Mesenchymal stem cell (in vitro differentiated cells and primary cell): ENCODE results near the gene LYPD6B.
A peak's percentile ranks its signal among the peaks of the same experiment; 100 is the strongest.

Experiments used
- DNase-seq: peaks from one replicate; pipeline ENCODE4 v3.0.0-alpha.2; 2013
- H2AFZ ChIP-seq: one replicate; pipeline ENCODE4 v1.6.1; 2013; ENCODE audit warnings: low read depth, mild to moderate bottlenecking, control low read depth, inconsistent platforms, low read length, moderate library complexity
- H2AK5ac ChIP-seq: 2 replicates; pipeline ENCODE4 v1.6.1; 2013; ENCODE audit warnings: low read length, moderate library complexity, mild to moderate bottlenecking, inconsistent platforms; ENCODE audit not compliant: severe bottlenecking
- H2BK120ac ChIP-seq: one replicate; pipeline ENCODE4 v1.6.1; 2013; ENCODE audit warnings: low read depth, mild to moderate bottlenecking, inconsistent platforms, low read length, moderate library complexity
- H2BK12ac ChIP-seq, 2 experiments: one replicate each; pipeline ENCODE4 v1.6.1; 2013; ENCODE audit warnings: inconsistent platforms in 2 of 2, low read length in 2 of 2, mild to moderate bottlenecking in 2 of 2, moderate library complexity in 2 of 2, control low read depth in 1 of 2
- H2BK15ac ChIP-seq: one replicate; pipeline ENCODE4 v1.6.1; 2013; ENCODE audit warnings: mild to moderate bottlenecking, low read depth, inconsistent platforms; ENCODE audit not compliant: poor library complexity, severe bottlenecking
- H2BK5ac ChIP-seq: 2 replicates; pipeline ENCODE4 v1.6.1; 2013; ENCODE audit warnings: low read depth, mild to moderate bottlenecking, low read length, control low read depth, inconsistent platforms; ENCODE audit not compliant: poor library complexity, severe bottlenecking
- H3K14ac ChIP-seq, 2 experiments: one replicate each; pipeline ENCODE4 v1.6.1; 2013; ENCODE audit warnings: inconsistent platforms in 2 of 2, low read length in 2 of 2, control low read depth in 1 of 2, mild to moderate bottlenecking in 1 of 2, moderate library complexity in 1 of 2
- H3K18ac ChIP-seq, 2 experiments: one replicate each; pipeline ENCODE4 v1.6.1; 2013; ENCODE audit warnings: inconsistent platforms in 2 of 2, low read length in 2 of 2, control low read depth in 1 of 2, low read depth in 1 of 2, mild to moderate bottlenecking in 1 of 2
- H3K23ac ChIP-seq, 2 experiments: one replicate each; pipeline ENCODE4 v1.6.1; 2013; ENCODE audit warnings: inconsistent platforms in 2 of 2, low read length in 2 of 2, mild to moderate bottlenecking in 2 of 2, moderate library complexity in 2 of 2, control low read depth in 1 of 2
- H3K27ac ChIP-seq: 2 replicates; pipeline ENCODE4 v1.5.1; 2013; ENCODE audit warnings: mild to moderate bottlenecking, moderate library complexity, low read length, control low read depth, inconsistent platforms; ENCODE audit not compliant: poor library complexity, severe bottlenecking
- H3K27me3 ChIP-seq, 2 experiments: 2 replicates each; pipeline versions ENCODE4 v1.6.1 to v1.7.0; 2013; ENCODE audit warnings: low read length in 2 of 2, mild to moderate bottlenecking in 2 of 2, moderate library complexity in 2 of 2, control low read depth in 1 of 2, inconsistent platforms in 1 of 2; ENCODE audit not compliant: control insufficient read depth in 1 of 2, insufficient read depth in 1 of 2
- H3K36me3 ChIP-seq, 2 experiments: 2 replicates each; pipeline versions ENCODE4 v1.6.1 to v1.7.0; 2013; ENCODE audit warnings: low read length in 2 of 2, control low read depth in 1 of 2, inconsistent platforms in 1 of 2, low read depth in 1 of 2, mild to moderate bottlenecking in 1 of 2; ENCODE audit not compliant: insufficient read depth in 2 of 2, control insufficient read depth in 1 of 2
- H3K4ac ChIP-seq, 2 experiments: one replicate each; pipeline ENCODE4 v1.6.1; 2013; ENCODE audit warnings: inconsistent platforms in 2 of 2, low read length in 2 of 2, mild to moderate bottlenecking in 2 of 2, moderate library complexity in 2 of 2, control low read depth in 1 of 2, low read depth in 1 of 2
- H3K4me1 ChIP-seq: 2 replicates; pipeline ENCODE4 v1.6.1; 2013; ENCODE audit warnings: low read depth, low read length, control low read depth; ENCODE audit not compliant: control insufficient read depth, insufficient read depth
- H3K4me2 ChIP-seq: 2 replicates; pipeline ENCODE4 v1.6.1; 2013; ENCODE audit warnings: low read length, mild to moderate bottlenecking, inconsistent platforms; ENCODE audit not compliant: poor library complexity, severe bottlenecking
- H3K4me3 ChIP-seq, 2 experiments: 2 replicates each; pipeline versions ENCODE4 v1.5.1 to v1.7.0; 2013; ENCODE audit warnings: low read length in 2 of 2, mild to moderate bottlenecking in 2 of 2, control low read depth in 1 of 2, low read depth in 1 of 2; ENCODE audit not compliant: insufficient read depth in 1 of 2
- H3K79me1 ChIP-seq: replicated peaks from 2 replicates; pipeline ENCODE4 v1.6.1; 2013; ENCODE audit warnings: mild to moderate bottlenecking, control low read depth, low read length, inconsistent platforms; ENCODE audit not compliant: poor library complexity, severe bottlenecking
- H3K9ac ChIP-seq: 2 replicates; pipeline ENCODE4 v1.7.0; 2013; ENCODE audit warnings: mild to moderate bottlenecking, low read length, moderate library complexity
- H3K9me3 ChIP-seq: 2 replicates; pipeline ENCODE4 v1.7.0; 2013; ENCODE audit warnings: mild to moderate bottlenecking, low read length; ENCODE audit not compliant: control insufficient read depth
- H4K8ac ChIP-seq: one replicate; pipeline ENCODE4 v1.6.1; 2013; ENCODE audit warnings: inconsistent platforms, mild to moderate bottlenecking, low read length, moderate library complexity
- H4K91ac ChIP-seq: one replicate; pipeline ENCODE4 v1.6.1; 2013; ENCODE audit warnings: mild to moderate bottlenecking, low read length, inconsistent platforms
- WGBS: methylation state at CpG from one replicate; pipeline ENCODE4 v1.1.7; 2013; ENCODE audit warnings: mixed read lengths; 5-methylcytosine and 5-hydroxymethylcytosine counted together

Gene LYPD6B

DNA sequence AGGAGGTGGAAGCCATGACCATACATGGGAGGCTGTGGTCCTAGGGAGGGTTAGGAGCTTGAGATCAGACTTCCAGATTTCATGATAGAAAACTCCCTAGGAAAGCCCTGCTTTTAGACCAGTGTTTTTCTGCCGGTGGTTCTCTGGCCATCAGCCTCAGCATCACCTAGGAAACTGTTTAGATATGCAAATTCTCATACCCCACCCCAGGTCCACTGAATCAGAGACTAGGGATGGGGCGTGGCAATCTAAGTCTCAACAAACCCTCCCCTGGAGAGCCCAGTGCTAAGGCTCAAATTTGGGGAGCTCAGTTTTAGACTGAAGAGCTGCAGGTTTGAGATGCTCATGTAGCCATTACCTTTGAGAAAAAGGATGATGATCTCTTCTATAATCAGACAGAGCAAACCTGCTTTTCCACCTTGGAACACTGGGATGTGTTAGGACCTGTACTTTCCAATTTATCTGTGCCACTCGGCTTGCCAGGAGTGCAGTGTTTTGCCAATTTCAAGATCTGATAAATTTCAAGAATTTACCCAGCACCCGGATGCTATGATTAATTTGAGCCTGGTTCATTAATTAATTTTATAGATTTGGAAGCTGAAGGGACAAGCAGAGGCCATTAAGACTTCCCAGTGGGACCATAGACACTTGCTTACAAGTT is 31.5 kb upstream of the LYPD6B start:
- no peak for DNase-seq
- peaks cover 21 to 37% of the 10 kb centered on the region in 2 experiments for H3K27me3 ChIP-seq
- H3K14ac ChIP-seq: peak overlapping the region in 1 of 2 experiments; percentile 83

DNA sequence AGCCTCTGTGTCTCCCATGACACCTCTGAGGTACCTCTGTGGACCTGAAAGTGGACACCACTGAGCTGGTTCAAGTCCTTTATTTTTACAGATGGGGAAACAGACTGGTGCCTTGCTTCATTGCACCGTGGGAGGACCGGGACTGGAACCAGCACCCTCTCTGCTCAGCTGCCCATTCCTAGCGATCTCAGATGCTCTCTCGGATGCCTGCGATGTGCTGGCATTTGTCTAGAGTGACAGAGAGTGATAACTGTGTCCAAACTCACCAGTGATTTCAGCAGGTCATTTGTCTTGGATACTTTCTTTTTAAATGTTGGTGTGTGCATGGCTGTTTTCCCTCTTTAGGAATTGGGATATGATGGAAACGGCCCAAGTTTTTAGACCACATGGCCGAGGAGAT is 30.1 kb upstream of the LYPD6B start:
- no peaks in the 10 kb centered on the region for H3K36me3 ChIP-seq

More for the DNA sequence above, 31.5 kb upstream of the LYPD6B start:
- no peak overlapping the region for H2AK5ac ChIP-seq
- no peak overlapping the region for H3K4ac ChIP-seq
- no peak overlapping the region for H3K23ac ChIP-seq
- H3K18ac ChIP-seq: peak overlapping the region in 1 of 2 experiments; percentile 37
- H2BK120ac ChIP-seq: no peak overlapping the region
- H3K9ac ChIP-seq: no peak overlapping the region
- WGBS: 82% methylated on average over 3 of the region's 4 CpGs
- no peak overlapping the region for H2BK5ac ChIP-seq
- no peak overlapping the region for H4K91ac ChIP-seq
- peak overlapping the region; percentile 31 to 90 for H2BK12ac ChIP-seq
- no peak overlapping the region for H3K4me3 ChIP-seq
- H3K4me2 ChIP-seq: no peak overlapping the region
- no peak overlapping the region for H2BK15ac ChIP-seq
- no peaks in the 10 kb centered on the region for H3K79me1 ChIP-seq
- H3K27ac ChIP-seq: no peak overlapping the region
- H3K4me1 ChIP-seq: no peaks in the 10 kb centered on the region
- no peaks in the 10 kb centered on the region for H3K36me3 ChIP-seq
- no peak overlapping the region for H4K8ac ChIP-seq
- no peak overlapping the region for H2AFZ ChIP-seq
- no peaks in the 10 kb centered on the region for H3K9me3 ChIP-seq

DNA sequence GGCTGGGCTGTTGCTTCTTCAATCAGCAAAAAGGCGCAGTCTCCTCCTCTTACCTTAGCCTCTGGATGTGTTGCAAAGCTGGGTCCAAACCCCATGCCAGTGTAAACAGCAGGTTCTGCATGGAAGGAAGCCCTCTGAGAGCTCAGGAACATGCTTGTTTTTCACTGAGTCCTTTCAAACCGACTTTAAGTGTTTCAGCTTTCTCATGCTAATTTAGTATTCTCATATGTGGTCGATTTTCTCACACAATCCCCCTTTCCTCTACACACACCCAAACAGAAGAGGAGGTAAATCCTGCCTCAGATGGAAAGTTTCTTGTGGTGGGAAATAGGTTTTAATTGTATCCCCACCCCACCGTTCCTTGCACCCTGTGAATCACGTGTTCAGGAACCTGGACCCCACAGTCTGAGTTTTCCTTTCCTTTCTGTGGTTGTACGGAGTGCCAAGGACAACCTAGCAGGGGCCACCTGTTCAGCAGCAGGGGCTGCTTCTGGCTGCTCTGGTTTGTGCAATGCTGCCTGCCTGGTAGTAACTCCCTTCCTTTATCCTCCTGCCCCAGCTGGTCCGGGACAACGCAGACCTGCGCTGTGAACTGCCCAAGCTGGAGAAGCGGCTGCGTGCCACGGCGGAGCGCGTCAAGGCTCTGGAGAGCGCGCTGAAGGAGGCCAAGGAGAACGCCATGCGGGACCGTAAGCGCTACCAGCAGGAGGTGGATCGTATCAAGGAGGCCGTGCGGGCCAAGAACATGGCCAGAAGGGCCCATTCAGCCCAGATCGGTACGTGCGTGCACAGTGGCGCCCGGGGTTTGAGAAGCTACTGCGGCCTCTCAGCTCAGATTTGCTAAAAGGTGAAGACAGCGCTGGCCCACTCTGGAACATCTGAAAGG is 28.7 kb upstream of the LYPD6B start:
- 97% methylated on average over 30 of the region's 31 CpGs for WGBS
- H2BK120ac ChIP-seq: no peak overlapping the region

More for the DNA sequence above, 30.1 kb upstream of the LYPD6B start:
- no peak for DNase-seq
- Histone ChIP-seq H2BK120ac (no peak overlapping the region), H3K4ac (no peak overlapping the region), H3K9me3 (no peaks in the 10 kb centered on the region), H4K8ac (no peak overlapping the region), H3K14ac (no peak overlapping the region), H3K79me1 (no peaks in the 10 kb centered on the region), H3K23ac (no peak overlapping the region), H2BK15ac (no peak overlapping the region), H3K4me2 (no peak overlapping the region), H3K27me3 (peaks cover 31 to 37% of the 10 kb centered on the region in 2 experiments), H3K4me3 (no peak overlapping the region), H2BK5ac (no peak overlapping the region), H3K4me1 (no peaks in the 10 kb centered on the region), H2AK5ac (no peak overlapping the region), H3K27ac (no peak overlapping the region), H4K91ac (no peak overlapping the region), H3K18ac (peak overlapping the region in 1 of 2 experiments; percentile 68), H2AFZ (no peak overlapping the region), H2BK12ac (peak overlapping the region in 1 of 2 experiments; percentile 6), H3K9ac (no peak overlapping the region)
- WGBS: 91% methylated on average over 7 of the region's 7 CpGs

DNA sequence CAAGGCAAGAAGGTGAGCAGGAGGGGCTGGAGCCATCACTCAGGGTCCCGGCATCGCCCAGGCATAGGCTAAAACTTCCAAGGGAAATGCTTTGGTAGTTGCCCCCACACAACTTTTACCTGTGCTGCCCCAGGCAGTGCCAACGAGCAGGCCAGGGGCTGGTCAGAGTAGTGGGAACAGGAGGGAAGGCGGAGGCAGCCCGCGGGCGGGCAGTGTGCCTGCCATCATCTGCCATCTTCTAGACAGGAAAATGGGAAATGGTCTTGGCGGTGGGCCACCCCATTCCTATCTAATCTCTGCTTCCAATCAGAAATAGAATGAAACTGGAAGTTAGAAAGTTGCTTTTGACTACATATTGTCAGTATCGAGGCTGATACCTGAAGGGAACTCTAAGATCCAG is 26.0 kb upstream of the LYPD6B start:
- H3K4me3 ChIP-seq: no peak overlapping the region
- H3K9me3 ChIP-seq: no peaks in the 10 kb centered on the region
- no peak overlapping the region for H2BK5ac ChIP-seq
- H3K4me1 ChIP-seq: no peaks in the 10 kb centered on the region
- no peak overlapping the region for H2BK15ac ChIP-seq
- H3K4ac ChIP-seq: no peak overlapping the region
- H2BK12ac ChIP-seq: no peak overlapping the region
- H3K4me2 ChIP-seq: no peak overlapping the region
- H4K8ac ChIP-seq: no peak overlapping the region
- no peak overlapping the region for H4K91ac ChIP-seq
- WGBS: 95% methylated on average over 8 of the region's 9 CpGs
- peak overlapping the region in 1 of 2 experiments; percentile 64 for H3K23ac ChIP-seq
- H3K79me1 ChIP-seq: no peaks in the 10 kb centered on the region
- H3K36me3 ChIP-seq: no peaks in the 10 kb centered on the region
- H3K27ac ChIP-seq: no peak overlapping the region
- peak overlapping the region in 1 of 2 experiments; percentile 34 for H3K18ac ChIP-seq
- peak overlapping the region in 1 of 2 experiments; percentile 65 for H3K14ac ChIP-seq
- H3K27me3 ChIP-seq: peaks cover 25 to 34% of the 10 kb centered on the region in 2 experiments
- no peak overlapping the region for H3K9ac ChIP-seq
- no peak overlapping the region for H2AK5ac ChIP-seq
- H2AFZ ChIP-seq: no peak overlapping the region
- H2BK120ac ChIP-seq: no peak overlapping the region
- no peak for DNase-seq

More for the DNA sequence above, 28.7 kb upstream of the LYPD6B start:
- no peak overlapping the region for H3K4me2 ChIP-seq
- no peak for DNase-seq
- H3K4me3 ChIP-seq: no peak overlapping the region
- H3K4me1 ChIP-seq: no peaks in the 10 kb centered on the region
- H3K27me3 ChIP-seq: peaks cover 27 to 29% of the 10 kb centered on the region in 2 experiments
- no peak overlapping the region for H3K9ac ChIP-seq
- H2BK12ac ChIP-seq: no peak overlapping the region
- H2AK5ac ChIP-seq: no peak overlapping the region
- no peak overlapping the region for H2BK15ac ChIP-seq
- H2AFZ ChIP-seq: no peak overlapping the region
- H3K9me3 ChIP-seq: no peaks in the 10 kb centered on the region
- H3K36me3 ChIP-seq: no peaks in the 10 kb centered on the region
- no peak overlapping the region for H4K8ac ChIP-seq
- H3K4ac ChIP-seq: no peak overlapping the region
- no peak overlapping the region for H2BK5ac ChIP-seq
- no peak overlapping the region for H3K27ac ChIP-seq
- H4K91ac ChIP-seq: no peak overlapping the region
- H3K23ac ChIP-seq: no peak overlapping the region
- peak overlapping the region in 1 of 2 experiments; percentile 79 for H3K14ac ChIP-seq
- no peaks in the 10 kb centered on the region for H3K79me1 ChIP-seq
- H3K18ac ChIP-seq: peak overlapping the region in 1 of 2 experiments; percentile 16
